ENCODE results near the gene CREB3L2.
"Not testable (repeated sequence)": the region's sequence is repeated elsewhere in the genome, so short reads cannot be mapped to it uniquely, and the experiment has no call there.

The CREB3L2 gene

DNA sequence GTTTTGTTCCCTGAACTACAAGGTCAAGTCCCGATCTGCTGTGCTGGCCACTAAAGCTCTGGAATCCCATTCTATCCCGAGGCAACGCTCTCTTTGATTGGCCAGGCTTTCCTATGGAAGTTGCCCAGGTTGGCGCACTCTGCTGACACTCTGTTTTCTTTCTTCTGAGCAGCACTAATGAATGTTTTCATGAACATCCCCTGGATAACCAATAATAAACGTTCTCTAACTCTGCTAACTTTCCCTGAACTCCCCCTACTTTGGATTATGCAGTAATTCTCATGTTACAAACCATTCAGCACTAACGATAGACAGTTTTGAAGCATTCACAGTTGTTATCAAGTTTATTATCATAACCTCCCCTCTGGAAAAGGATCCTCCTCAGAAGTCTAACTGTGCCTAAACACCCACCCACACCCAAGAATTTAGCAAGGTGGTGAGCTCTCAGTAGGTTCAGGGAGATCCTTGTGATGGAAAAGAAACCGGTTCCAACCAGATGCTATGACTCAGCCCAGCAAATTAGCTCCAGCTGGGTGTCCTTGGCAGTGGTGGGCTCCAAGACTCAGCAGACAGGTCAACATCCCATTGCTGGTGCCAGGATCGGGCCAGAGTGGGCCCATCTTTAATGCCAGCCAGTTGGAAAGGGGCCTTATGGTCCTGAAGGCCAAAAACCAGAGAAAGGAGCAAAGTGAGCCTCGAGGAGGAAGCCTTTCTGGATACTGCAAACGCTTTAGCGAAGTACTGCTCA, 68.4 kb downstream of the CREB3L2 start:
- no peak for DNase-seq (ENCODE audit: low read depth)

- DNase-seq (ENCODE audit: low read depth) = no peak
Measured at GRCh38 chr7:137932881-137933269, 69.0 kb downstream of the CREB3L2 start.

GRCh38 chr7:137931823-137932222, 70.1 kb downstream of the CREB3L2 start:
- DNase-seq (ENCODE audit: low read depth) = no peak

GRCh38 chr7:137930581-137930980, 71.3 kb downstream of the CREB3L2 start:
- DNase-seq (ENCODE audit: low read depth) = no peak

- DNase-seq (ENCODE audit: low read depth) = no peak
Measured at GRCh38 chr7:137928626-137929025, 73.3 kb downstream of the CREB3L2 start.

GRCh38 chr7:137927386-137927785, 74.5 kb downstream of the CREB3L2 start:
- no peak for DNase-seq (ENCODE audit: low read depth)

DNA sequence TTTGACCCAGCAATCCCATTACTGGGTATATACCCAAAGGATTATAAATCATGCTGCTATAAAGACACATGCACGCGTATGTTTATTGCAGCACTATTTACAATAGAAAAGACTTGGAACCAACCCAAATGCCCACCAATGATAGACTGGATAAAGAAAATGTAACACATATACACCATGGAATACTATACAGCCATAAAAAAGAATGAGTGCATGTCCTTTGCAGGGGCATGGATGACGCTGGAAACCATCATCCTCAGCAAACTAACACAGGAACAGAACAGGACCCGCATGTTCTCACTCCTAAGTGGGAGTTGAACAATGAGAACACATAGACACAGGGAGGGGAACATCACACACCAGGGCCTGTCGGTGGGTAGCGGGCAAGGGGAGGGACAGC, 75.7 kb downstream of the CREB3L2 start:
- not testable (repeated sequence) for DNase-seq (ENCODE audit: low read depth)

- no peak for DNase-seq (ENCODE audit: low read depth)
Measured at GRCh38 chr7:137925754-137926153, 76.1 kb downstream of the CREB3L2 start.

GRCh38 chr7:137925091-137925490, 76.8 kb downstream of the CREB3L2 start:
- no peak for DNase-seq (ENCODE audit: low read depth)

GRCh38 chr7:137923380-137923779, 78.5 kb downstream of the CREB3L2 start:
- no peak for DNase-seq (ENCODE audit: low read depth)

- no peak for DNase-seq (ENCODE audit: low read depth)
Measured at GRCh38 chr7:137920637-137921399, 81.1 kb downstream of the CREB3L2 start.

DNA sequence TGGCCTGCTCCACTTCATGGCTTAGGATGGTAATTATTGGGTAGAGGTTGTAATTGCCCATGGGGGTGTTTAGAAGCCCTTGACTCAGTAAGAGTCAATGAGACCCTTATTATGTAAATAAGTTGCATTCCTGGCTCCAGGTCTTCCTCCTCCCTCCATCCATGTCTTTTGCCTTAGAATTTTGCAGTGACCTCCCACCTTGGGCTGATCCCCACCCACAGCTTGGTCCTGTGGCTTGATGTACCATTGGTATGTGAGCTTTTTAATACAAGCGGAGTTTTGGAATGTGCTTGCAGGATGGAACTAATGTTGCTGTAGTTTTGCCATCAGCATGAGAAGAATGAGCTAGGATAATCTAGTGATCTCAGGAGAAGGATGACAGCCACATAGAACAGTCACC, 81.9 kb downstream of the CREB3L2 start:
- DNase-seq (ENCODE audit: low read depth) = no peak

- no peak for DNase-seq (ENCODE audit: low read depth)
Measured at GRCh38 chr7:137916980-137917645, 84.8 kb downstream of the CREB3L2 start.

DNA sequence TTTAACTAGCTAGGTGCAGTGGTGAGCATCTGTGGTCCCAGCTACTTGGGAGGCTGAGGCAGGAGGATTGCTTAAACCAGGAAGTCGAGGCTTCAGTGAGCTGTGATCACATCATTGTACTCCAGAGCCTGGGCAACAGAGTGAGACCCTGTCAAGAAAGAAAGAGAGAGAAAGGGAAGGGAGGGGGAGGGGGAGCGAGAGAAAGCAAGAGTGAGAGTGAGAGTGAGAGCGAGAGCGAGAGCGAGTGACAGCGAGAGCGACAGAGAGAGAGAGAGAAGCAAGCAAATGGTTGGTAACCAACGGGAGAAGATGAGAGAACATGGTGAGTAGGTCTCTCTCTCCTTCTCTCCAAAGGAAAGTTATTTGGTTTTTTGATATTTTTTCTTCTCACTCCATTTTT, 85.3 kb downstream of the CREB3L2 start:
- no peak for DNase-seq (ENCODE audit: low read depth)

DNA sequence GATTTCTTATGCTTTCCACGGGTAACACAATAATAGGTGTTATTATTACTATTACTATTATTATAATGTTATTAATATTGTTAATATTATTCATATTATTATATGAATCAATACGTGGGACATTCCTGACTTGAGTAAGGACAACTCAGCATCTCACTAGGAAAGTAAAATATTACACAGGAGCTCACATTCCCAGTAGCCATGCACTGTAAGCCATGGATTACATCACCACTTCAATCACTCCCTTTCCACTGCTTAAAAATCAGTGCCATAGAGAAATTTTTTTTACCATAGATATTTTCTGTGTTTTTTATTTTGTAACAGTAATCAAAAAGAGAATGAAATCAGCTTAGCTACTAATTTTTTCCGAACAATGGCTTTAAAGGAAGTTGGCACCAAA, 86.6 kb downstream of the CREB3L2 start:
- no peak for DNase-seq (ENCODE audit: low read depth)

- DNase-seq (ENCODE audit: low read depth) = no peak
Measured at GRCh38 chr7:137913985-137914384, 87.9 kb downstream of the CREB3L2 start.

- DNase-seq (ENCODE audit: low read depth) = no peak
Measured at GRCh38 chr7:137909042-137909441, 92.8 kb downstream of the CREB3L2 start.

GRCh38 chr7:137908106-137908505, 93.8 kb downstream of the CREB3L2 start:
- DNase-seq (ENCODE audit: low read depth) = no peak

DNA sequence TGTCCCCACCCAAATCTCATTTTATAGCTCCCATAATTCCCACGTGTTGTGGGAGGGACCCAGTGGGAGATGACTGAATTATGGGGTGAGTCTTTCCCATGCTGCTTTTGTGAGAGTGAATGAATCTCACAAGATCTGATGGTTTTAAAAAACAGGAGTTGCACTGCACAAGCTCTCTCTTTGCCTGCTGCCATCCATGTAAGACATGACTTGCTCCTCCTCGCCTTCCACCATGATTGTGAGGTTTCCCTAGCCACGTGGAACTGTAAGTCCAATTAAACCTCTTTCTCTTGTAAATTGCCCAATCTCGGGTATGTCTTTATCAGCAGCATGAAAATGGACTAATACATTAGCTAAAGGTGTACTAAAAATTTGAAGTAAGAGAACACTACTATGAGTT, 95.2 kb downstream of the CREB3L2 start:
- not testable (repeated sequence) for DNase-seq (ENCODE audit: low read depth)

DNA sequence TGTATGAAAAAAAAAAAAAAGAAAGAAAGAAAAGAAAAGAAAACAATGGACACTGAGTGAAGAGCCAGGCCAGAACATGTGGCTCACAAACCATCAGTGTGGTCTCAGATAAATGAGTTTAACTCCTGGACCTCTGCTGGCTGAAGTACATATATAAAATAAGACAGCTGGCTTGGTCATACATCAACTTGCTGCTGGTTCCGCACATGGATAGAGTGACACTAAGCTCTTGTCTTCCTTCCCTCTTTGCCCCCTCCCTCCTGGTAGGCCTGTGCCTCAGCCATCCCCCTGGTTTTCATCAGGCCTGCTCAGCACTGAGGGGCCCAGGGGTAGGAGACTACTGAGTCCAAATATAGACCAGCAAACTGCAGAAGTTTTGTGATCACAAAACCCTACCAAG, 97.1 kb downstream of the CREB3L2 start:
- no peak for DNase-seq (ENCODE audit: low read depth)

DNA sequence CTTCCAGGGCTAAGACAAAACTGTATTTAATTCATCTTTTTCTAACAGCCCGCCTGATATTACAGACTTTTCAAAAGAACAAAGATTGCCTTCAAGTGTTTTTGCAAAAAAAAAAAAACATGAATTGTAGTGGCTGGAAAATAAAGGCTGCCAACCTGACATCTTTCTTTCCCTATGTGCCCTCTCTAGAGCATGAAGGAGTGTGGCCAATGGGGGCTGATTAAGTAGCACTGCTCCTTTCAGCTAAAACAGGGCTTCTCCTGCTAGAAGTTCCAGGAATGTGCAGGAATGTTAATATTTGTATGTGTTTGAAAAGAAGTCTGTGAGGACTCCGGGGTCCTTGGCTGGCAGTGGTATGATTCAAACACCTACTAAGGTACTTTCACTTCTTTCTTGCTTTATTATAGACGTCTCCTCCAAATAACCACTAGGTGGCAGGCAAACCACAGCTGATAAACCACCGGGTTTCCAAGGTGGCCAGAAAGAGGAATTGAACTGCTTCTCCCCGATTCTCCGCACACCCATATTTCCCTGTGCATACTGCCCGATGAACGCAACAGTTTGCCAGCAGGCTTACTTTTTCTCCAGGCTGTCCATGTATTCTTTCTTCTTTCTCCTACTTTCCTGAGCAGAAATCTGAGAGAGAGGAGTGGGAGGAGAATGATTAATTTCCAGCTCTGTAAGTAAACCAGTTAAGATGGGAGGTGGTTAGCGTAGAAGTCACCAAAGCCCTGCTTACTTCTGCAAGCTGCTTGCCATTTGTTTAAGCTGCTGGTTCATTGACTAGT, 98.3 kb downstream of the CREB3L2 start:
- DNase-seq (ENCODE audit: low read depth) = peak; percentile 34

DNA sequence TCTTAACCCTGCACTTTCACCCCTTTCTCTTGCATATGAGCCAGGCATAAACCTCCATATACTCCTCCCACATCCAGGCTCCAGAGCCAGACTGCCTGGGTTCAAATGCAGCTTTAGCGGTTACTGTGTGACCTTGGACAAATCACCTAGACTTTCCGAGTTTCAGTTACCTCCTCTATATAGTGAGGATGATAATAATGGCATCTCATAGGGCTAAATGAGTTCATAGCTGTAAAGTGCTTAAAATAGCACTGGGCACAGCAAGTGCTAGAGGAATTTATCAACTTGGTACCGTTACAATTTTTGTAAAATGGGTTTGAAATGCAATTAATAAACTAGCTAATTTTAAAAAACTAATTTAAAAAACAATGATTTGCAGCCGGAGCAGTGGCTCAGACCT, 101.7 kb downstream of the CREB3L2 start:
- DNase-seq (ENCODE audit: low read depth) = no peak
